Activated T-helper 1 cell treated with Interleukin-2 at 50 U/mL for 16 hours (primary cell): ENCODE data around the gene HS3ST1.

Source experiments
- DNase-seq: peaks from one replicate; pipeline ENCODE4 v3.0.0-alpha.2; 2020; ENCODE audit warnings: low read depth

HS3ST1 gene

DNA sequence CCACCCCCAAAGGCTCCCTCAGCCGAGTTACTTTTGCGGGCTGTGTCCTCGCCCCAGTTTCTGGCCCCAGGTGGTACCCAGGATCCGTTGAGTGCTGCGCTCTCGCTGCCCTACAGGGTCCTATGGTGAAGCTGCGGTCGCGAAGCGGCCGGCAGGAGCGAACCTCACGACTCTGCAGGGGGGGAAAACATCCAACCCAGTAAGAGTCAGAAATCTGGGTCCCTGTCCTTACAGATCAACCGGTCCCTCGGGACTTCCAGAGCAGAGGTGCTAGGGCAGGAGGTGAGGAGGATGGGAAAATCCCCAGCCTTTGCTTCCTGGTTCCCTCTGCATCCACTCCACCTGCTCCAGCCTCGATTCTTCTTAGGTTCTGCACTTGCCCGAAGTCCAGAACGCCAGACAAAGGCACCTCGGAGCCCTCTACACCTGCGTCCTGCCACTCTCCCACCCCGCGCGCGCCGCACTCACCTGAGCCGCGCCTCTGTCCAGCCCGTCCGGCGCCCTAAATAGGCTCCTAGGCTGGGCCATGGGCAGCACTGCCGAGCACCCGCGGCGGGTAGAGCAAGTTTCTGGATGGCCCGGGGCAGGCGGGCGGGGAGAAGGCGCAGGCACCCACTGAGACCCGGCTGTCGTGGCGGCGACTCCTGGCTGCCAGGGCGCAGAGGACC, at the start of gene HS3ST1:
HS3ST1 (minus strand) TSS at position 664 of the 668 bp plus-strand sequence. CDS start 28,889 bp downstream, outside the sequence.
- no peak for DNase-seq

DNA sequence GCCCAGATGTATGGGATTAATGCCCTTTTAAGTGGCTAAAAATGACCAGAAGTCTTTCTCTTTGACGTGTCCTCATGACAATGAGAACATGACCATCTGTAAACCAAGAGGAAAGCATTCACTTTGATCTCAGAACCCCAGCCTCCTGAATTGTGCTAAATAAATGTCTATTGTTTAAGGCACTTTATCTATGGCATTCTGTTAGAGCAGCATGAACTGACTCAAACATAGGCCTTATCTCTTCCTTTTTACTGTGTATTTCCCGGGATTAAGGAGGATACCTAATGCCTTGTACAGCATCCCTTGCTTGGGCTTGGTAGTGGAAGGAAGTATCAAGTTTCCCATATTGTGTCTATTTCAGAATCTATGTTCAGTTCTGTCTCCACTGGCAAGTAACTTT, 47.2 kb upstream of the HS3ST1 start:
- no peak for DNase-seq

DNA sequence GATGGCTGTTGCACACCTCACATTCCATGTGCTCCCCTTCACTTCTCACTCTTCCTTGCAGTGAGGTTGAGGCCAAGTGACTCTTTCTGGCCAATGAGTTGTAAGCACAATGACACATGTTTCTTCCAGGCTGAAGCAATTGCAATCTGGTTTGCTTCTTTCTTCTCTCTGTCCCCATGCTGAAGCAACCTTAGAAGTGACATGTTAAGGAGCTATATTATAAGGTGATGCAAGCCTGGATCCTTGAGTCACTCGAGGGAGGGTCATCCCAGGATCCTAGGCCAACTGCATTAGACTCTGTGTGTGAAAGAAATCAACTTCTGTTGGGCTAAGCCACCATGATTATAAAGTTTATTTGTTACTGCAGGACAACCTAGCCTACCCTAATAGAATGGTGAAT, 45.5 kb upstream of the HS3ST1 start:
- no peak for DNase-seq

DNA sequence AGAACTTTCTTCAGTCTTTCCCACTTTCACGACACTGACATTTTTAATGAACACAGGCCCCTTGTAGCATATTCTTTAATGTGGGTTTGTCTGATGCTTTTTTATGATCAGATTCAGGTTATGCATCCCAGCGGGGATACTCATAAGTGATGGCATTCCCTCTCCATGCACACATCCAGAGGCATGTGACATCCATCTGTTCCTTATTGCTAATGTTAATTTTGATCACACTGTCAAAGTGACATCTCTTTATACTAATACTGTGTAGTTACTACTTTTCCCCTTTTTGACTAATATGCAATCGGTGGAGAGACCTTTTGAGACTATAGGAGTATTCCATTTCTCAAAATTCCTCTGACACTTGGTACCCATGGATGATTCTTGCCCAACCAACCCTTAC, 43.8 kb upstream of the HS3ST1 start:
- DNase-seq, result no peak

DNA sequence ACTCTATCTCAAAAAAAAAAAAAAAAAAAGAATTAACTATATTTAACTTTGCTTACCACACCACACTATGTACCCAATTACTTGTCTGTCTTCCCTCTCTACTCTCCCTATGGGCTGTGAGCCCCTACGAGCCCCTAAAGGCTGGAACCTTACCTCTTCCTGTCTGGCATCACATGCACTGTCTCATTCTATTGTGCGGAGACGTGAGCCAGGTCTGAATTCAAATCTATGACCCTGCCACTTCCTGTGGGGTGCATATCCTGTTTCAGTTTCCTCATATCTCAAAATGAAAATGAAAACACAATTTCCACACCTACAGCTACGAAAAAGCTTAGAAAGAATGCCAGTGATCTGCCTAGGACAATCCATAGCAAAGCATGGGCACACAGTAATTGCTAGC, 42.9 kb upstream of the HS3ST1 start:
- DNase-seq, result peak; percentile 17

DNA sequence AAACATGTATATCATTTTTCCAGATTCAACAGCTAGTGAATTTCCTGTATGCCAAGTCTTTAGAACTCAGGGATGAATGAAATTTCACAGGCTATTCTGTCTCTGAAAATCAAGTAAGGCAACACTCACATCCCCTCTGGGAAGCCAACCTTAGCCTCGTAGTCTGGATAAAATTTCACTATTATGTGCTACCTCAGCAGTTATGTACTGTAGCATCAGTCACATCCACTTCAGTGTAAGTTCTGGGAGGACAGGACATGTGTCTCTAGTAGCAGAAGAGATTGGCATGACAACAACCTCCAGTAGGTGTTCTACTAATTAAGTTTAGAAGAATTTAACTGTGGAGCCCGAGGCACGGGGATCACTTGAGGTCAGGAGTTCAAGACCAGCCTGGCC, 42.4 kb upstream of the HS3ST1 start:
- no peak for DNase-seq

DNA sequence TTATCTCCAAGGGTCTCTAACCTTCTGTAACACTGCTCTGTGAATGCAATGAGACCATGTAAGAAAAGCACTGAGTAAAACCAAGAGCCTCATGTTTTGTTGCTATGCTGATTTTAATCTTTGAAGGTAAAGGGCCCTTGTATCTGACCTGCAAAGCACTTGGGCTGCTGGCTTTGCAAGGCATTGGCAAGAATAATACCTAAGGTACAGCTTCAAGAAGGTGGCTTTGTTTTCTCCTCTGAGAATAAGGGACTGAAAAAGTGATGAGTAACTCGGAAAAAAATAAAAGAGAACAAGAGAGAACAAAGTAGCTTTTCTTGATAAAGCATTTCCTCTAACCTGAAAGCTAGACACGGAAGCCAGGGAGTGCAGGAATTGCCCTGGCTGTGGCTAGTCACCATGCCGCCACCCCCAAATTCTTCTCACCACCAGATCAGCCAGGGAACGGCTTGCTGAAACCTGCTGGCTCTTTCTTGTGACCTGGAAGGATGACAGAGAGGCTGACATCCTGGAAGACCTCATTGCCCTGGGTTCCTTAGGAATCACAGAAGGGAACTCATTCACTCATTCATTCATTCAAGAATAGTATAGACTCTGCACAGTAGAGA, 41.8 kb upstream of the HS3ST1 start:
- DNase-seq, result no peak

DNA sequence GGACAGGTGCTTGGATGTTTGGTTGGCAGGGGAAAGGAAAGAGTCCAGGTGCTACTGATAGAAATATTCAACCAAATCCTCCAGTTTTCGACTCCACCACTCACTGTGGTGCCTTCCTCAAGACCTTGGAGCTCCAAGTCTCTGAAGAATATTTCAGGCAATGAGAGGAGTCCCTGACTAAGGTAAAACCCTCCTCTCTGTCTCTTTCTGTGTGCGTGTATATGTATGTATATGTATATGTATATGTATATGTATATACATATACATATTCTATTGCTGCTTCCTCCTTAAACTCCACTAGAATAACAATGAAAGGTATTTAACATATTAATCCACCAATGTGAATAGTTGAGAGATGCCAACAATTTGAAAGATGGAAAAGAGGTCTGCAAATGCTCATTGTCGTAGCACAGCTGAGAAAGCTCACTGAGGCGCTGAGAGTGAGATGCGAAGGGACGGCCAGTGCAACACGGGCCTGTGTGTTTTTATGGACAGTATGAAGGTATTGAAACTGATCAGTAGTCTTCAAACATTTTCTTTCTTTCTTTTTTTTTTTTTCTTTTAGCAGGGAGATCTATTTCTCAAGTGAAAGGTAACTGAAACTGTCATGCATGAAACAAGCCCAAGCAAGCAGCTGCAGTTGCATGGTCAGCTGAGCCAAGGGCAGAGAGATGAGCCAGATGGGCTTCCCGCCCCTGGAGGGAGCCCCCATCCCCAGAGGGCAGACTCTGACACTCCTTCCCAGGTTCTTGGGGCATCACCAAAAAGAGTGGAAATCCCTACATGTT, 41.1 kb upstream of the HS3ST1 start:
- no peak for DNase-seq

DNA sequence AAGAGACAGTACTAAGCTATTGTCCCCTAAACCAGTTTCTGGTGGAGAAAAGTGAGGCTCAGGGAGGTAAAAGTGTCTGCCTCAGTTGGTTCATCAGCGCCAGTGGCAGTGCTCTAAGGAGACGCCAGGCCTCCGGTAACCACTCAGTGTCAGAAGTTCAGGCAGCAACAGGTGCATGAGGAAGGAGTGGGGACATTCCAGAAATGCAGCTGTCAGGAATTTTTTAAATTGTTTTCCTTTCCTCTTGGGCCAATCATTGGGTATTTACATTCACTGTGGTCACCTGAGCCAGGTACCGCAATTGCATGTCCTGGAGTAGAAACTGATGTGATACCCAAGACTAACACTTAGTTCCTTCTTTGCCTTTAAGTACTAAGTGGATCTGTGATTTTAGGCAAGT, 40.2 kb upstream of the HS3ST1 start:
- DNase-seq, result no peak

DNA sequence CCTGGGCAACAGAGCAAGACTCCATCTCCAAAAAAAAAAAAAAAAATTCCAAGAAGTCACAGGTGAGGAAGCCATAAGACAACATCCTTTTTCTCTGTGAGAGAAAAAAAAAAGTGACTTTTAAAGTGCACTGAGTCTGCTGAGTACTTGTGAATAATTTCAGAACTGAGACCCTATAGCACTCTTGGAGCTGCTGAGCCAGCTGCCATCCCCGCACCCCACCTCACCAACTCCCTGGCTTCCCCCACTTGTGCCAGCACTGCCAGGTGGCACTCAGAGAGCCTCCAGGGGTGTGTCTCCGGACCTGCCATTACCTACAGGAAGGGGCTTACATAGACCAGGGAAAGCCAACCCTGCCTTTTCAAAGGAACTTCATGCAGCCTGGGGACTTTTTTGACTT, 39.2 kb upstream of the HS3ST1 start:
- DNase-seq, result no peak

DNA sequence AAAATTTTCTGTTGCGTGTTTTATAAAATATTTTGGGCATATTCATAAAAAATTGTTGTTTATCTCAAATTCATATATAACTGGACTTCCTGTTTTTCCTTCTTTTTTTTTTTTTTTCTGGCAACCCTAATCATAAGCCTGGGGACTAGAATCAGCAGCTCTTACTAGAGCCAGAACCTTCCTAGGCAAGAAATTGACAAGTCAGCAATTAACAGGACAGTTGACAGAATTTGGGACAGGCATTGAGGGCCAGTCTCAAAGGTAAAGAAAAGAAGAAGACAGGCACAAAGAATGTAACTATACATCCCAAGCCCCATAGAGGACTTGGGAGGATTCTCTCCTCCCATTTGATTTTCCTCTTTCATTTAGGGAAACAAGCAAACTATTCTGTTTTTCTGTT, 35.0 kb upstream of the HS3ST1 start:
- DNase-seq, result no peak

DNA sequence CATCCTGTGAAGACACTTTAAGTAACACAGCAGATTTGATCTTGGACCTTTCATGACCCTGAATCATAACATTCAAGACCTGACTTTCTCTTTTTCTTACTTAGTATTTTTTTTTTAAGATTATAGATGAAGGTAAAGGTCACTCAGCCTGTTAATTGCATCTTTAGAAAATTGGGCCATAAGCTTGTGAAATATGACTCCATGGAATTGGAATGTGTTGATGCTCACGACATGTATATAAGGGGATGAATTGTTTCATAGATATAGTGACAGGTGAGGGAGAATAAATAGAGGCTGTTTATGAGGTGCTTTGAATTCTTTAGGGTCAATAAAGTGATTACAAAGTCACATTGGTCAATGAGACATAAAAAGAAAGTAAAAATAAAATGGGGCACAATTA, 27.7 kb upstream of the HS3ST1 start:
- no peak for DNase-seq

DNA sequence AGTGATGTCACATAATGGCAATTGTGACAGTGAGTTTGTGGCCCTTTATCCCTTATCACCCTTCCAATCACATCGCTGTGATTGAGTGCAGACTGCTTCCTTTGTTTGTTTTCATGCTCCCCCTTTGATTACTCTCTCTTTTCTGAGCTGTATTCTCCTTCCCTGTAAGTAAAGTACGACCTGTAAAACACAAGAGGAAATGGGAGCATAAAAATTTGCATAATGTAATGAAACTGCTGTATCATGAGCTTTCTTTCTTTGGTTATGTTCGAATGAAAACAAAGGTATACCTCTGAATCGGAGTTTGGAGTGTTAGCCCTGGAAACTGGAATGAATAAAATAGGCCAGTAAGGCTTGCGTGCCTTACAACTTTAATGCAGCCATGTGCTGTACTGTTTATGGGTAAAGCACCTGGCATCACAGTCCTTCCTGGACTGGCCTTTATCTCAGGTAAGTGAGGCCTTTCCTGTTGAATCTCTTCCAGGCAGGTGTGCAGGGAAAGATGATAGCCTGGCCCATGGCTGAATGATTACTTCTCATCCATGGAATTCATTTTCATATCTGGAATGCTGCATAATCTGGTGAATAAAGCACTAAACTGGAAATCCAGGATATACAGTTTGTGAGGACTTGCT, 26.6 kb upstream of the HS3ST1 start:
- DNase-seq, result no peak

DNA sequence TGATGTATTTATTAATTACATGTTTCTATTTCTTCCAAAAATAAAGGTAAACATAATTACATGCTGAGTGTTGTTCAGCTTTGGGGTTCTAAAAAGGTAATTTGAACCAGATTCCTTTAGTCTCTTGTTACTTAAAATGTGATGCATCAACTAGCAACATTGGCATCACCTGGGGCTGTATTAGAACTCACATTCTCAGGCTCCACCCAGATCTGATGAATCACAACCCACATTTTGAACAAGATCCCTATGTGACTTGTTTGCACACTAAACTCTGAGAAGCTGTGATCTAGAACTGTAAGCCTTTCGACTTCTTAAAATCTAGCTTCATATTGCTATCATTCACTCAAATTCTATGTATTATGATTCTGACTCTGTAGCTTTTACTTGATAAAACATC, 23.0 kb upstream of the HS3ST1 start:
- no peak for DNase-seq

DNA sequence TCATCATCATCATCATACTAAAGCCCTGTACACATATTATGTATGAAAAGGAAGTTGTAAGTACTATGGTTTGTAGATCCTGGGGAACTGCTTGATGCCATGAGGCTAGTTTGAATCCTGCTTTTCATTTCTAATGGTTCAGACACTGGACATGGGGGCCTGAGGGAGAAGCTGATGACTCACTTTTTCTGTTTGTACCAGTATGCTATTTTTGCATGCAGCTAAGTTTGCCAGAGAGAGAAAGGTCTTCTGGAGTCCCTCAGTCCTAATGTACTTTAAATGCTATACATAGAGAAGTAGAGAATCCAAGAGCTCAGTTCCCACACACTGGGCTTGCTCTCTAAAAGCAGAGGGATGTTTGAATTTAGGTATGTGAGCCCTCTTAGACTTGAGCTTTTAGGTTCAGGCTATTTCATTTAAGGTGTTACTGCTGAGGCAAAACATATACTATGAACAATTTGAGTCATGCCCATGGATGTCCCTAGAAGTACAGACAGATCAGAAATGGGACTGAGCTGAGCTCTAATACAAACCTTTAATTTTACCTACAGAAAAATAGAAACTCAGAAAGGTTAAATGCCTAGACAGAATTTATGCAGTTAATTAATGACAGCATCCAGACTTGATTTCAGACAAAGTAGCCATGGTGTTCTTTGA, 17.6 kb upstream of the HS3ST1 start:
- no peak for DNase-seq

DNA sequence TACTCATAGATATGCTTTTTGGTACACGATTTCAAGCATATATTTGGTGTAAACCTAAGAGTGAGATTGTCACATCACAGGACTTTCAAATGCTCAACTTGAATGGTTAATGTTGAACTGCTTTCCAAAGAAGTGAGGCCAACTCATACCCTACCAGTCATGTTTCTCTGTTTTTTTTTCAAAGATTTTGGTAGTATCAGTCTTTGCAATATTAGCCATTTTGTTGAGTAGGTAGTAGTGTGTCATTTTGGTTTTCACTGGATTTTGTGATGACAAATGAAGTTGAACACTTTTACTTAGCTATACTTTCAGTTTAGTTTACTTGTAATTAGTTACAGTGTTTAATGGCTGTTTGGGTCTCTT, 12.5 kb upstream of the HS3ST1 start:
- DNase-seq, result no peak

DNA sequence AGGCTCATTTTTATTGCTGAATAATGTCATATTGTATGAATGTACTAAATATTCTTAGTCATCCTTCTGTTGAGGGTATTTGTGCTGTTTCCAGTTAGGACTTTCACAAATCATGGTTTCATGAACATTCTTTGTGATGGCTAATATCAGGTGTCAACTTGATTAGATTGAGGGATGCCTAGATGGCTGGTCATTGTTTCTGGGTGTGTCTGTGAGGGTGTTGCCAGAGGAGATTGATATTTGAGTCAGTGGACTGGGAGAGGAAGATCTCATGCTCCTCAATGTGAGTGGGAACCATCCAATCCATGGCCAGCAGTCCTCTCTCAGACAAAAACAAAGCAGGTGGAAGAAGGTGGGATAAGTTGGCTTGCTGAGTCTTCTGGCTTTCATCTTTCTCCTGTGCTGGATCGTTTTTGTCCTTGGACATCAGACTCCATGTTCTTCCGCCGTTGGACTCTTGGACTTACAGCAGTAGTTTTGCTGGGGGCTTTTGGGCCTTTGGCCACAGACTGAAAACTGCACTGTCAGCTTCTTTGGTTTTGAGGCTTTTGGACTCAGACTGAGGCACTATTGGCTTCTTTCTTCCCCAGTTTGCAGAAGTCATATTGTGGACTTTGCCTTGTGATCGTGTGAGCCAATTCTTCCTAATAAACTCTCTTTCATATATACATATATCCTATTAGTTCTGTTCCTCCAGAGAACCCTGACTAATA, 11.9 kb upstream of the HS3ST1 start:
- no peak for DNase-seq

DNA sequence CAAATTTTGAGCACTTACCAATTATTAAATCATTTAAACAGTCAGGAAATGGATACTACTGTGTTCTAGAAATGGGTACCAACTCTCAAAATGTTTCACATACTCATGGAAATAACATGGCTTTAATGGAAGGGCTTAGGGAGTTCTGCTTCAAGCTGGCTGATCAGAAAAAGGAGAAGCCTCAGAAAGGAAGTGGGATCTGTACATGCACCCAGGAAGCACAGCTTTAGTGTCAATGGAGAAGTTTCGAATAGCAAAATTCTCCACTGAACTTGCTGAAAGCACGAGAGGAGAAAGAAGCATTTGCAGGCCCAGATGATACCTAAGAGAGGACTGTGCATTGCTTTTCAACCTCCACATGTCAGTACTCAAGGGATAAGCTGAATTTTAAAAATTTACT, 11.1 kb upstream of the HS3ST1 start:
- no peak for DNase-seq

DNA sequence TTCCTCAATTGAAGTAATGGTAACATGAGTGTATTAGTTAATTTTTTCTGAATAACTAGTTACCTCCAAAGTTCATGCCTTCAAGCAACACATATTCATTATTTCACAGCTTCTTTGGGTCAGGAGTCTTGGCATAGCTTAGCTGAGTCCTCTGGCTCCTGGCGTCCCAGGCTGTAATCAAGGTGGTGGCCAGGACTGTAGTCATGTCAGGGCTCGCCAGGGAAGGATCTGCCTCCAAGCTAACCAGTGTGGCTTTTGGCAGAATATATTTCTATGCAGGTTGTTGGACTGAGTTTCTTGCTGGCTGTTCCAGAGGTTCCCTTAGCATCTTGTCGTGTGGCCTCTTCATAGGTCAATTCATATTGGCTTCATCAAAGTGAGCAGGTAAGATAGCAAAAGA, 10.0 kb upstream of the HS3ST1 start:
- DNase-seq, result no peak

DNA sequence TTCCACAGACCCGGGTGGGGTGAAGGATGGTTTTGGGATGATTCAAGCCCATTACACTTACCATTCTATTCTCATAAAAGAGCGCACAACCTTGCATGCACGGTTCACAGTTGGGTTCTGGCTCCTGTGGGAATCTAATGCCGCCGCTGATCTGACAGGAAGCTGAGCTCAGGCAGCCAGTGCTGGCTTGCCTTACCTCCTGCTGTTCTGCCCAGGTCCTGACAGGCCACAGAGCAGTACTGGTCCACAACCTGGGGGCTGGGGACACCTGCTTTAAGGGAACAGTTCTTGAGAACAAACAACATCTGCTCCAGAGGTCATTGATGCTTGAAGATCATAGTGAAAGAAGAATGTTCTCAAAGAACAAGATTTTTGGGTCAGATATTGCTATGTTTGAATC, 8.0 kb upstream of the HS3ST1 start:
- no peak for DNase-seq

DNA sequence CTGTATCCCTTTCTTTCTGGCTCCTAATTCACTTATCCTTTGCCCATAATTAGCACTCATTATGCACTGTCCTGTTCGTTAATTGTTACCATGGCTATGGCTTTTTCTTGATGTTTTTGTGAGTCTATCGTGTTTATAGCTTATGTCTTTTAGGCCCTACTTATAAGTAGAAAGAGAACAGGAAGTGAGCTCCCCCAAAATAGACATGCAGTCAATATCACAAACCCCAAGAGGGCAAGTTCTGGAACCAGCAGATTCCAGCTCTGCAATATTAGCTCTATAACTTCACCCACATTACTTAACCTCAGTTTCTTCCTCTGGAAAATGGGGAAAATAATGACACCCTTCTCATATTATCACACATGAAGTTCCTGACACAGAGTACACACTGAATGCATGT, 7.4 kb upstream of the HS3ST1 start:
- no peak for DNase-seq

DNA sequence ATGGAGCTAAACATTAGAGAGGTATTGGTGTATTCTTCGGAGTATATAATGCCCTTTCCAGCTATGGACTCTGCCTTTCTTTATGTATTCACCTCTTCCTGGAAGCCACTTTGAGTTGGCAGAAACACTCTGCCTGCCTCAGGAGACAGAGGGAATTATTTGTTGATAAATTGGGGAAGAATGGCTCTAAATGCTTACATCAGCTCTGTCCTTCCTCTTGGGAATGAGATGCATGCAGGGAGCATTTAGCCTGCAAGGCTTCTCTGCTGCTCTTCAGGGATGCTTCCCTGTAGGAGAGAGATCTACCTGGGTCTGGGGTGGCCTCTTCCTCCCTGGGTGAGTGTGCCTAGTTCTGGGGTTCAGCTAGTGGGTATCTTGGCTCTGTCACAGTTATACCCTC, 6.9 kb upstream of the HS3ST1 start:
- no peak for DNase-seq
